T-helper 2 cell (primary cell): ENCODE measurements around the gene EXOC2.

Experiments used
- DNase-seq, 5 experiments: peaks; one replicate each; pipeline versions ENCODE4 v3.0.0 to v3.0.0-alpha.2; 2012 to 2022

The EXOC2 gene

GRCh38 chr6:443621-444159 is 249.2 kb downstream of the EXOC2 start:
- DNase-seq = no peak

GRCh38 chr6:441126-441920 is 251.6 kb downstream of the EXOC2 start:
- DNase-seq = no peak

GRCh38 chr6:439641-440167 is 253.2 kb downstream of the EXOC2 start:
- DNase-seq = no peak

- DNase-seq = no peak
These were observed 254.2 kb downstream of the EXOC2 start for GRCh38 chr6:438634-439170.

- no peak for DNase-seq
These were observed 255.9 kb downstream of the EXOC2 start for GRCh38 chr6:437037-437392.

GRCh38 chr6:436308-437036 is 256.5 kb downstream of the EXOC2 start:
- DNase-seq = no peak

- DNase-seq = no peak
These were observed 257.3 kb downstream of the EXOC2 start for GRCh38 chr6:435441-436307.
